GM12865 (cell line): Measurements from ENCODE around the gene VENTX.
"Not testable (repeated sequence)": the region's sequence is repeated elsewhere in the genome, so short reads cannot be mapped to it uniquely, and the experiment has no call there.

Experiments
- DNase-seq: peaks from one replicate; pipeline ENCODE4 v3.0.0; 2010; ENCODE audit warnings: low read depth
- H3K4me3 ChIP-seq: 2 replicates; pipeline ENCODE4 v1.5.1; 2011; ENCODE audit warnings: mild to moderate bottlenecking, low read depth, low read length, control low read depth
- TF ChIP-seq, protein P1 (sequence below): IDR thresholded peaks from 2 replicates; pipeline ENCODE4 v1.5.1; 2011; ENCODE audit warnings: low read length, control low read depth, low read depth, inconsistent platforms; ENCODE audit not compliant: insufficient read depth; ENCODE audit errors: missing control alignments

Gene VENTX

DNA sequence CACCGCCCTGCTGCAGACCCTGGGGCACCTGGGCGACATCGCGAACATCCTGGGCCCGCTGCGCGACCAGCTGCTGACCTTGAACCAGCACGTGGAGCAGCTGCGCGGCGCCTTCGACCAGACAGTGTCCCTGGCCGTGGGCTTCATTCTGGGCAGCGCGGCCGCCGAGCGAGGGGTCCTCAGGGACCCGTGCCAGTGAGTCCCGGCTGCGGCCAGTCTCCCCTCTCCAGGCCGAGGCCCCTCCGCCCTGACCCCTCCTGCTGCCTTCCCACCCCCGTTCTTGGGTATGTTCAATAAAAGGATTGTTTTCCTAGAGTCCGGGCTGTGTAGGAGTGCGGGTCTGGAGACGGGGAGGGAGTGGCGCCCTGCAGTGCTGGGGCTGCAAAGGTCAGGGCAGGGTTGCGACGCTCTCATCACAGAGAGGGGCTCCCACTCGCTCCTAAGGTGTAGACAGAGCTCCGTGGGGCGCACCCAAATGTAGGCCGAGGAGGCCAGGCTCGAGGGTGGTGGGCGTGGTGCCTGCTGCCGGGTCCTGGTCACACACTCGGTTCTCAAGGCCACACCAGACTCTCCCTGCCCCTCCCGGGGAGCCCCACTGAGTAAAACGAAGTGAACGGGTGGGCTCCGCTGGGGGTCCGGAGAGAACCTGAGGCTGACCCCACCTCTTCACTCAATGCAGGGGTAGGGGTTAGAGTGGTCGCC, 6.3 kb upstream of the VENTX start:
- H3K4me3 ChIP-seq = no peak overlapping the region
- TF ChIP-seq, protein P1, sequence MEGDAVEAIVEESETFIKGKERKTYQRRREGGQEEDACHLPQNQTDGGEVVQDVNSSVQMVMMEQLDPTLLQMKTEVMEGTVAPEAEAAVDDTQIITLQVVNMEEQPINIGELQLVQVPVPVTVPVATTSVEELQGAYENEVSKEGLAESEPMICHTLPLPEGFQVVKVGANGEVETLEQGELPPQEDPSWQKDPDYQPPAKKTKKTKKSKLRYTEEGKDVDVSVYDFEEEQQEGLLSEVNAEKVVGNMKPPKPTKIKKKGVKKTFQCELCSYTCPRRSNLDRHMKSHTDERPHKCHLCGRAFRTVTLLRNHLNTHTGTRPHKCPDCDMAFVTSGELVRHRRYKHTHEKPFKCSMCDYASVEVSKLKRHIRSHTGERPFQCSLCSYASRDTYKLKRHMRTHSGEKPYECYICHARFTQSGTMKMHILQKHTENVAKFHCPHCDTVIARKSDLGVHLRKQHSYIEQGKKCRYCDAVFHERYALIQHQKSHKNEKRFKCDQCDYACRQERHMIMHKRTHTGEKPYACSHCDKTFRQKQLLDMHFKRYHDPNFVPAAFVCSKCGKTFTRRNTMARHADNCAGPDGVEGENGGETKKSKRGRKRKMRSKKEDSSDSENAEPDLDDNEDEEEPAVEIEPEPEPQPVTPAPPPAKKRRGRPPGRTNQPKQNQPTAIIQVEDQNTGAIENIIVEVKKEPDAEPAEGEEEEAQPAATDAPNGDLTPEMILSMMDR = no peak

GRCh38 chr10:133231946-133232574, 5.6 kb upstream of the VENTX start:
- DNase-seq = no peak
- H3K4me3 ChIP-seq = no peak overlapping the region
- TF ChIP-seq, protein P1 = no peak

More for the DNA sequence above, 6.3 kb upstream of the VENTX start:
- DNase-seq = no peak

DNA sequence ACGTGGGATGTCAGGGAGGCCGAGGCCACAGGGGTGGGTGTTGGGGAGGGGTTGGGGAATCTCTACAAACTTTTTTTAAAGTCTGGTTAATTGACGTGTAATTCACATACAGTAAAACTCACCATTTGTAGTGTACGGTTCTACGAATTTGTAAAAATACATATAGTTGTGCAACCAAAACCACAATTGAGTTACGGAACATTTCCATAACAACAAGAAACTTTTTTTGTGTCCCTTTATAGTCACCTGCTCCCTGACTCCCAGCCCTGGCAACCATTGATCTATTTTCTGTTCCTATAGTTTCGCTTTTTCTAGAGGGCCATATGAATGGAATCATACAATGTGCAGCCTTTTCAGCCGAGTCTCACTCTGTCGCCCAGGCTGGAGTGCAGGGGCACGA, 2.9 kb upstream of the VENTX start:
- not testable (repeated sequence) for H3K4me3 ChIP-seq, DNase-seq

DNA sequence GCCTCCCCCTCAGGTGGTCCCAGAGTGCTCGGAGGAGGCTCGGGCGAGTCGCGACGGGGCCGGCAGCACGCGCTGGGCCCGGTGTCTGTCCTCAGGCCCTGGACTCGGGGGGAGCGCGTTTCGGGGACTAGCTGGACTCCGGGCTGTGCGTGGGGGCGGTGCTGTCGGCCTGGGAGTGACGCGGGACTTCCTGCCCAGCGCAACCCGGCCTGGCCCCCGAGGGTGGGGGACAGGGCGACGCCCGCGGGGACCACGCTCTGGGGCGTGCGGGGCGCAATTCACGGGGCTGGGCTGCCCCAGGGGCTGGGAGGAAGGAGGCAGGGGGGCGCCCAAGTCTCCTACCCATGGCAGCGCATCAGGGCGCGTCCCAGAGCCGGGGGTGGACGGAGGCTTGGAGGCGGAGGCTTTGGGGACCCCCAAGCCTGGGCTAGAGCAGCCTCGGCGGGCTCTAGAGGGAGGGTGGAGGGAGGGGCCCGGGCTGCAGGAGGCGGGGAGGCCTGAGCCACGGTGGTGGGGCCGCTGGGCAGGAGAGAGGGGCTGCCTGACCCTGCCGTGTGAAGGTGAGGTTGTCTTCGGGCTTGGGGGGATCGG, 2.3 kb upstream of the VENTX start:
- TF ChIP-seq, protein P1 = no peak
- no peak overlapping the region for H3K4me3 ChIP-seq
- no peak for DNase-seq

- DNase-seq = no peak
- TF ChIP-seq, protein P1 = no peak
- H3K4me3 ChIP-seq = no peak overlapping the region
Observed at GRCh38 chr10:133235932-133236331, 1.7 kb upstream of the VENTX start.

GRCh38 chr10:133236401-133237240, 1.0 kb upstream of the VENTX start:
- DNase-seq = no peak
- TF ChIP-seq, protein P1 = no peak
- no peak overlapping the region for H3K4me3 ChIP-seq

GRCh38 chr10:133237241-133237587, 441 bp upstream of the VENTX start:
- no peak for DNase-seq
- no peak overlapping the region for H3K4me3 ChIP-seq
- TF ChIP-seq, protein P1 = no peak
